ENCODE results near the gene MAP3K14.

DNA sequence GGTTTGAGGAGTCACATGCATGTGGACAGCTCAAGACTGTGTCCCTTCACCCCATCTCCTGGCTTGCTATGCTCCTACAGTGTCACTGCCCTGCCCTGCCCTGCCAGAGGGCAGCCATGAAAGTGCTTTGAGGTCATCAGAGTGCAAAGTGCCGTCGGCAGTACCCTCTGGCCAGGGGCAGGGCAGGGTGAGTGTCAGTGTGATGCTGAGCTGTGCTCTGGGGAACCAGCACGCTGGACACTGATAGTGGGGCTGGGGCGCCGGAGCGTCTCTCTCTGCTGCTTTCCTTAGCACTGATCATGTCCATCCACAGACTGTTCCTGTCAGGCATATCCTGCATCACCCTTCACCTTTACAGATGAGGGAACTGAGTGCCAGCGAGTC is 53.4 kb downstream of the MAP3K14 start:
- TF ChIP-seq POLR2A (IDR thresholded peaks at IDR 0.05; ENCODE audit: borderline replicate concordance, extremely low read depth, insufficient read depth, insufficient read length): no peak
- no peak for TF ChIP-seq YY1 (IDR thresholded peaks at IDR 0.05; ENCODE audit: extremely low read depth, insufficient replicate concordance, low read depth, low read length)
- TF ChIP-seq, protein P1, sequence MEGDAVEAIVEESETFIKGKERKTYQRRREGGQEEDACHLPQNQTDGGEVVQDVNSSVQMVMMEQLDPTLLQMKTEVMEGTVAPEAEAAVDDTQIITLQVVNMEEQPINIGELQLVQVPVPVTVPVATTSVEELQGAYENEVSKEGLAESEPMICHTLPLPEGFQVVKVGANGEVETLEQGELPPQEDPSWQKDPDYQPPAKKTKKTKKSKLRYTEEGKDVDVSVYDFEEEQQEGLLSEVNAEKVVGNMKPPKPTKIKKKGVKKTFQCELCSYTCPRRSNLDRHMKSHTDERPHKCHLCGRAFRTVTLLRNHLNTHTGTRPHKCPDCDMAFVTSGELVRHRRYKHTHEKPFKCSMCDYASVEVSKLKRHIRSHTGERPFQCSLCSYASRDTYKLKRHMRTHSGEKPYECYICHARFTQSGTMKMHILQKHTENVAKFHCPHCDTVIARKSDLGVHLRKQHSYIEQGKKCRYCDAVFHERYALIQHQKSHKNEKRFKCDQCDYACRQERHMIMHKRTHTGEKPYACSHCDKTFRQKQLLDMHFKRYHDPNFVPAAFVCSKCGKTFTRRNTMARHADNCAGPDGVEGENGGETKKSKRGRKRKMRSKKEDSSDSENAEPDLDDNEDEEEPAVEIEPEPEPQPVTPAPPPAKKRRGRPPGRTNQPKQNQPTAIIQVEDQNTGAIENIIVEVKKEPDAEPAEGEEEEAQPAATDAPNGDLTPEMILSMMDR (IDR thresholded peaks at IDR 0.05 in 2 of 3, conservative IDR thresholded peaks at IDR 0.05 in 1 of 3; ENCODE audit: borderline replicate concordance in 1 of 3, insufficient read depth in 1 of 3, low read depth in 2 of 3, low read length in 2 of 3): no peak
- TF ChIP-seq RAD21 (IDR thresholded peaks at IDR 0.05; ENCODE audit: low read depth): no peak
- TF ChIP-seq, protein P2, sequence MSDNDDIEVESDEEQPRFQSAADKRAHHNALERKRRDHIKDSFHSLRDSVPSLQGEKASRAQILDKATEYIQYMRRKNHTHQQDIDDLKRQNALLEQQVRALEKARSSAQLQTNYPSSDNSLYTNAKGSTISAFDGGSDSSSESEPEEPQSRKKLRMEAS (IDR thresholded peaks at IDR 0.05): no peak

All from HCT116 (cell line).